Raji (cell line): Measurements from ENCODE around the gene RNF223.

Experiments used
- POLR2A ChIP-seq: IDR thresholded peaks from 2 replicates; pipeline ENCODE4 v1.6.1; 2011; ENCODE audit warnings: low read depth, low read length, control low read depth; ENCODE audit not compliant: insufficient read depth

RNF223 gene

DNA sequence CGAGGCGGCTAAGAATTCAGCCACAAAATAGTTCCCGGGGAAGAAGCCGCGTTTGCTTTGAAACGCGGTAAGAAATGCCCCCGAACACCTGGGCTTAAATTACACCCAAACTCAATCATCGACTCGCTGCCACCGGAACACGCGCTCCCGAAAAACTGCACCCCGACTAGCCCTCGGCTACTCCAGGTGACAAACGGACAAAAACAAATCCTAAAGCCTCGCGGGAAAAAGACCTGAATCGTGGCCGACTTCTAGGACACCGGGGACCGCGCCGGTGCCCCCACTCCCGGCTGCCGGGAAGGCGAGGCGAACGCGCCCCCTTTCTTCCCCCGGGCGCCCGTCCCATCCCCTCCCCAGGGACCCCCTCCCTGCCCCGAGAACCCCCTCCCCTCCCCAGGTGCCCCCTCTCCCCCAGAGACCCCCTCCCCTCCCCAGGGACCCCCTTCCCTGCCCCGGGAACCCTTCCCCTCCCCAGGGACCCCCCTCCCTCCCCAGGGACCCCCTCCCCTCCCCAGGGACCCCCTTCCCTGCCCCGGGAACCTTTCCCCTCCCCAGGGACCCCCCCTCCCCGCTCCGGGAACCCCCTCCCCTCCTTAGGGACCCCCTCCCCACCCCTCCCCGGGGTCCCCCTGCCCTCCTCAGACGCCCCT lies 41.2 kb upstream of the RNF223 start:
- no peak for TF ChIP-seq POLR2A

DNA sequence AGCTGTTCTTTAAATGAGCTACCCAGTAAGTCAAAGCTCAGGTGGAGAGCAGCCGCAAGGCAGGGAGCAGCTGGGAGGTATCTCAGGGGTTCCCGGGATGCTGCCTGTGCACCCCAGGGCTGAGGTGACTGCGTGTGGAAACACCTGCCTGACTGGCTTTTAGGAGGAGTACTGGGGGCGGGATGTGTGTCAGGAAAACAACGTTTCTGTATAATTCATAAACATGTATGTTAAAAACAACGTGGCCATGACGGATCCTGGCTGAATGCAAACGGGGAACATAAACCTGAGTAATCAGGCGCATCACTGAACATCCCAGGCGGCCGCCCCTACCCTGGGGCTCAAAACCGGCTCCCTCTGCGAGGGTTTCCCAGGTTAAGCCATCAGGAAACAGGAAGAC lies 40.3 kb upstream of the RNF223 start:
- TF ChIP-seq POLR2A = no peak

DNA sequence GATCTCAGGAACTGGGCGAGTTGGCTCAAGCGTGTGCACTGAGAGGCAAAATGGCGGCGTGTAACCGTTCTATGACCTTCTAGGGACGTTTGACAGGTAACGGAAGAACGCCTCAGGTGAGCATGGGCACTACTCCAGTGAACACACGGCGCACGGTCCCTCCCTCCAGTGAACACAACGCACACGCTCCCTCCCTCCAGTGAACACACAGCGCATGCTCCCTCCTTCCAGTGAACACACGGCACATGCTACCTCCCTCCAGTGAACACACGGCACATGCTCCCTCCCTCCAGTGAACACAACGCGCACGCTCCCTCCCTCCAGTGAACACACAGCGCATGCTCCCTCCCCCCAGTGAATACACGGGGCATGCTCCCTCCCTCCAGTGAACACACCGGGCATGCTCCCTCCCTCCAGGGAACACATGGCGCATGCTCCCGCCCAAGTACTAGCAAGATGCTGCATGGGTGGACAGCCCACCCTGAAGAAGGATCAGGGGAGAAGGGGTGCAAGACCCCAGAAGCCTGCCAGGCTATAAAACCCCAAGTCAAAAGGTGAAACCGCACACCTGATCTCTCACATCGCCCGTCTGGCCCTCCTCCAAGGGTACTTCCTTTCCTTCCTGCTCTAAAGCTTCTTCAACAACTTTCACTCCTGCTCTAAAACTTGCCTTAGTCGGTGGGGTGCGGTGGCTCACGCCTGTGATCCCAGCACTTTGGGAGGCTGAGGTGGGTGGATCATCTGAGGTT lies 38.3 kb upstream of the RNF223 start:
- TF ChIP-seq POLR2A = no peak

DNA sequence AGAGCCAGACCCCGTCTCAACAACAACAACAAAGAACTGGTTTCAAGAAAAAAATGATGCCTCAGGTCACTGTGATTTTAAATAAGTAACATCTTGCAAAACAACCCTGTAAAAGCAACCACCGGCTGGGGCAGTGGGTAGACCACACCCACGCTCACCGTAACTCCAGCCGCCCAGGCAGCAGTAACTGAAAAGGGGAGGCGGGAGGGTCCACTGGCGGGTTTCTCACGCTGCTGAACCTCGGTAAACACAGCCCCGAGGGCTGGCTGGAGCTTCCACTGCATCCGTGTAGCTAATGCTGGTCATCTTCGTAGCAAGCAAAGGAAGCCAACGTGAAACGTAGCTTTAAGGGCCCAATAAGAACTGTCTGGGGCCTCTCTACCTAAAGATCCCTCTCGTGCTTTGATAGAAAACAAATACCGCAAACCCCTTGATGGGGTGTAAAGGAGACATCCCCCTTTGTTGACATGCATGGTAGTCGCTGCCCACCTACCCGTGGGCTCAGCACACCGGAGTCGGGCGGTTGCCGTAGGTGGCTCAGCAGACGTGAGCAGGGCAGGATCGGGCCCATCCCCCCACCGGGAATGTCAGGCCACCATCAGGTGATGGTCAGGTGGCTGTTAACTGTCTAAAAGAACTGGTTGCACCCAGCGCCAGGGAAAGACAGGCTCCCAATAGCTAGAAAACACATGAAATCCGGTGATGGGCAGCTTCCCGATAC lies 37.6 kb upstream of the RNF223 start:
- no peak for TF ChIP-seq POLR2A

DNA sequence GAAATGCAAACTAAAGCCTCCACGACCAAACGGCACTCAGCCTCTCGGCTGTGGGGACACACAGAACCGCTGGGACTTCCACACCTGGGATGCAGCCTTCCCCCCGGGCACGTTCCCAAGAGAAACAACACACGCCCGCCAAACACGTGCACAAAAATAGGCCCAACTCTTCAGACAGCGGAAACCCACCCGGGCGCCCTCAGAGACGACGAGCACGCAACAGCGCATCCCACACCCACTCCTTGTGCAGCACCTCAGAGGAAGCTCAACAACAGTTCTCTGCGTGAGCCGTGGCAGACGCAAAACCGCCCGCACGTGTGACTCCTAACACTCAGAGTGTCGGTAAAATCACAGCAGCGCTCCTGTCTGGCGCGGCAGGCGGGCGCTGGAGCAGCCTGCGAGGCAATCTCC lies 36.5 kb upstream of the RNF223 start:
- no peak for TF ChIP-seq POLR2A

GRCh38 chr1:1109743-1110142 lies 35.6 kb upstream of the RNF223 start:
- TF ChIP-seq POLR2A = no peak

DNA sequence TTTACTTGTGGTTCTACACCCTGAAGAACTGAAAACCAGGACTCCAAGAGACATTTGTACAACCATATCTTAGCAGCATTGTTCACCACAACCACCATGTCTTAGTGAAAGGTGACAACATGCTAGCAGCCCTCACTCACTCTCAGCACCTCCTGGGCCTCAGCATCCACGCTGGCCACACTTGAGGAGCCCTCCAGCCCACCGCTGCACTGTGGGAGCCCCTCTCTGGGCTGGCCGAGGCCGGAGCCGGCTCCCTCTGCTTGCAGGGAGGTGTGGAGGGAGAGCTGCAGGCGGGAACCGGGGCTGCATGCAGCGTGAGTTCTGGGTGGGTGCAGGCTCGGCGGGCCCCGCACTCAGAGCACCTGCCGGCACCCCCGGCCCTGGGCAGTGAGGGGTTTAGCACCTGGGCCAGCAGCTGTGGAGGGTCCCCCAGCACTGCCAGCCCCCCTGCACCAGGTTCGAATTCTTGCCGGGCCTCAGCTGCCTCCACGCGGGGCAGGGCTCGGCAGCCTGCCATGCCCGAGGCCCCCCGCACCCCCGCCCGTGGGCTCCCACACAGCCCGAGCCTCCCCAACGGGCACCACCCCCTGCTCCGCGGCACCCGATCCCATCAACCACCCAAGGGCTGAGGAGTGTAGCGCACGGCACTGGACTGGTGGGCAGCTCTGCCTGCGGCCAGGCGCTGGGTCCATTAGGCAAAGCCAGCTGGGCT lies 32.6 kb upstream of the RNF223 start:
- TF ChIP-seq POLR2A = no peak

DNA sequence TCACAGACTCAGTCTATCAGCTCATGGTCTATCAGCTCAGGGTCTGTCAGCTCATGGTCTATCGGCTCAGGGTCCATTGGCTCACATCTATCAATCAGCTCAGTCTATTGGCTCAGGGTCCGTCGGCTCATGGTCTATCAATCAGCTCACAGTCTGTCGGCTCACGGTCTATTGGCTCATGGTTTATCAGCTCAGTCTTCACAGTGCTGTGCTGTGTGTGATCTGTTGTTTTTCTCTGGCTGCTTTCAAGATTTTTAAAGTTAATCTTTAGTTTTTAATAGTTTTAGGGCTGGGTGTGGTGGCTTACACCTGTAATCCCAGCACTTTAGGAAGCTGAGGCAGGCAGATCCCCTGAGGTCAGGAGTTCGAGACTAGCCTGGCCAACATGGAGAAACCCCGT lies 27.4 kb upstream of the RNF223 start:
- TF ChIP-seq POLR2A = no peak

DNA sequence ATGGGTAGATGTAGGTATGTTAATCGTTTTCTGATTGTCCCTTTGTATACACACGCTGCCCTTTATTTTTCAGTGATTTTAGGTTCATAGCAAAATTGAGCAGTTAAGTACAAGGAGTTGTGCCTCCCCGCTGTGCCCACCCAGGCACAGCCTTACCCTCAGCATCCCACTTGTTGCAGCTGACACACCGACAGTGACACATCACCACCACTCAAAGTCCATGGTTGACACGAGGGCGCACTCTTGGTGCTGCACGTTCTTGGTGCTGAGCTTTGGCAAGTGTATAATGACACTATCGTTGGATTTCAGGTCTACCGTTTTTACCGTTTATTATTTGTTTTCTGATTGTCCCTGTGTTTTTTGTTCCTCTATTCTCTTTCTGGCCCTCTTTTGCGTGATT lies 26.2 kb upstream of the RNF223 start:
- TF ChIP-seq POLR2A = no peak

GRCh38 chr1:1099506-1100183 lies 25.5 kb upstream of the RNF223 start:
- no peak for TF ChIP-seq POLR2A

DNA sequence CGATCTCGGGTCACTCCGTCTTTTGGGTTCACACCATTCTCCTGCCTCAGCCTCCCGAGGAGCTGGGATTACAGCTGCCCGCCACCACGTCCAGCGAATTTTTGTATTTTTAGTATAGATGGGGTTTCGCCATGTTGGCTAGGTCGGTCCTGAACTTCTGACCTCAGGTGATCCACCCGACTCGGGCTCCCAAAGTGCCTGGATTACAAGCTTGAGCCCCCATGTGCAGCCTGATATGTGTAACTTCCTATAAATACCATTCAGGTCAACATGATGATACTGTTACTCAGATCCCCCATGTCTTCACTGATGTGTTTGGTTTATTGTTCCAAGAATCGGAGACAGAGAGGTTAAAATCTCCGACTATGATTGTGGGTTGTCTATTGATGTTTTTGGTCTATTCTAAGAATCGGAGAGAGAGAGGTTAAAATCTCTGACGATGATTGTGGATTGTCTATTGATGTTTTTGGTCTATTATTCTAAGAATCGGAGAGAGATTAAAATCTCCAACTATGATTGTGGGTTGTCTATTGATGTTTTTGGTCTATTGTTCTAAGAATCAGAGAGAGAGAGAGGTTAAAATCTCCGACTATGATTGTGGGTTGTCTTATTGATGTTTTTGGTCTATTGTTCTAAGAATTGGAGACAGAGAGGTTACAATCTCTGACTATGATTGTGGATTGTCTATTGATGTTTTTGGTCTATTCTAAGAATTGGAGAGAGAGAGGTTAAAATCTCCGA lies 24.7 kb upstream of the RNF223 start:
- no peak for TF ChIP-seq POLR2A

DNA sequence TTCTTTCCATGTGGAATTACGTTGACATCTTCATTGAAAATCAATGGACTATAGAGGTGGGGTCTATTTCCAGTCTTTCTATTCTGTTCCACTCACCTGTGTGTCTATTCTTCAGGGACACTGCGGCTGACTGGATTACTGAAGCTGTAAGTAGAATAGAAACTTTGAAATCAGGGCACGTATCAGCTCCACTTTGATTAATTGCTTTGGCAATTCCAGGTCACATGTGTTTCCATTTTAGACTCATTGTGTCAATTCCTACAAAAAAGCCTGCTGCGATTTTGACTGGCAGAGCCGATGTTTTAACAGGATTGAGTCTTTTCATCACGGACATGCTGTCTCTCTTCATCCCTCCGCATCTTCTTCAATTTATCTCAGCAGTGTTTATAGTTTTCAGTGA lies 20.9 kb upstream of the RNF223 start:
- no peak for TF ChIP-seq POLR2A

DNA sequence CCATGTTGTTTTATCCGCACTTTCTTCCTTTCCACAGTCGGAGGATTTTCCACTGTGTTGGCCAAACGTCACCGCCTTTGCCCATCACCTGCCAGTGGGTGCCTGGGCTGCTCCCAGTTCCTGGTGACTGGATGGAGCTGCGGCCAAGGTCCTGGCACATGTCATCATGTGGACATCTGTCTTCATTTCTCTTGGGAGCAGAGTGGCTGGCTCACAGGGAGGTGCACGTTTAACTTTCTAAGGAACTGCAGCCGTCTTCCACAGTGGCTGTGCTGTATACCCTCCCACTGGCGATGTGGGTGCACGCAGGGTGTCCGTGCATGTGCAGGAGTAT lies 19.5 kb upstream of the RNF223 start:
- no peak for TF ChIP-seq POLR2A

DNA sequence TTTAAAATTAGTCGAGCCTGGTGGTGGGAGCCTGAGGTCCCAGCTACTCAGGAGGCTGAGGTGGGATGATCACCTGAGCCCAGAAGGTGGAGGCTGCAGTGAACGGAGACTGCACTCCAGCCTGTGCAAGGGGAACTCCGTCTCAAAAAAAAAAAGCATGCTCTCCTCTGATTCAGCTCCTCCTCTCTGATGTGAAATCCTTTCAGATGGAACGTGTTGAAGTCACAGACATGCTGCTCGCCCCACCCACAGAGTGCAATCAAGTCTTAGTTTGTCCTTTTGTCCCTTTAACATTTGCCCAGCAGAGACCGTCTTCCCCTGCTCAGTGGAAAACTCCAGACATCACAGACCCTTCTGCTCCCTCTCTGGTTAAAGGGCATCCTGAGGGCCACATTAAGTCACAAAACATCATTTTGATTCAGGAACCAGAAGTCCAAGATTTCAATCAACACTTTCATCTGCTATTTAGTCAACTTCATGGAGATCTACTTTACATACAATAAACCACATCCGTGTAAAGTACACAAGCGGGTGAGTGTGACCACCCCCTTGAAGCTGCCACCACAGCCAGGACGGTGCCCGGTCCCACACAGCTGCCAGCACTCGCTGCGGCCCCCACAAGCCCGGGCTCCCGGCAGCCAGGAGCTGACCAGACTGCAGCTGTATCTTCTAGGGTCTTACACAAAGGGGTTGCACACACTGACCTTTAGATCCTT lies 18.9 kb upstream of the RNF223 start:
- no peak for TF ChIP-seq POLR2A
